Measurements from ENCODE around the gene ZBTB12. TPM values are rescaled to one million over a fixed set of nuclear protein-coding genes. Genes with fewer than 3 reads are reported as not detected.

ZBTB12 gene
- total and polyA plus RNA-seq, 2 donors from 2014 or later = 2.5 to 3.4 TPM

- DNase-seq = no peak
- Histone ChIP-seq H3K4me3 (ENCODE audit: low read length in 3 of 3) (no peak overlapping the region), H3K27me3 (ENCODE audit: control insufficient read depth, insufficient read depth, low read length) (no peaks in the 10 kb centered on the region), H3K9me3 (ENCODE audit: control insufficient read depth in 2 of 3, insufficient read depth in 1 of 3, low read length in 3 of 3) (no peaks in the 10 kb centered on the region), H3K36me3 (ENCODE audit: control insufficient read depth in 2 of 3, insufficient read depth in 3 of 3, low read length in 3 of 3) (peaks cover 0 to 5% (median 1%) of the 10 kb centered on the region in 3 donors), H3K27ac (ENCODE audit: low read depth in 2 of 2, low read length in 2 of 2) (no peak overlapping the region), H3K9ac (ENCODE audit: low read length in 3 of 3) (no peak overlapping the region), H3K4me1 (ENCODE audit: control insufficient read depth in 2 of 3, insufficient read depth in 2 of 3, low read depth in 1 of 3, low read length in 3 of 3) (peaks cover 0 to 6% (median 0%) of the 10 kb centered on the region in 3 donors)
- FAIRE-seq = no peak
- TF ChIP-seq, protein P1, sequence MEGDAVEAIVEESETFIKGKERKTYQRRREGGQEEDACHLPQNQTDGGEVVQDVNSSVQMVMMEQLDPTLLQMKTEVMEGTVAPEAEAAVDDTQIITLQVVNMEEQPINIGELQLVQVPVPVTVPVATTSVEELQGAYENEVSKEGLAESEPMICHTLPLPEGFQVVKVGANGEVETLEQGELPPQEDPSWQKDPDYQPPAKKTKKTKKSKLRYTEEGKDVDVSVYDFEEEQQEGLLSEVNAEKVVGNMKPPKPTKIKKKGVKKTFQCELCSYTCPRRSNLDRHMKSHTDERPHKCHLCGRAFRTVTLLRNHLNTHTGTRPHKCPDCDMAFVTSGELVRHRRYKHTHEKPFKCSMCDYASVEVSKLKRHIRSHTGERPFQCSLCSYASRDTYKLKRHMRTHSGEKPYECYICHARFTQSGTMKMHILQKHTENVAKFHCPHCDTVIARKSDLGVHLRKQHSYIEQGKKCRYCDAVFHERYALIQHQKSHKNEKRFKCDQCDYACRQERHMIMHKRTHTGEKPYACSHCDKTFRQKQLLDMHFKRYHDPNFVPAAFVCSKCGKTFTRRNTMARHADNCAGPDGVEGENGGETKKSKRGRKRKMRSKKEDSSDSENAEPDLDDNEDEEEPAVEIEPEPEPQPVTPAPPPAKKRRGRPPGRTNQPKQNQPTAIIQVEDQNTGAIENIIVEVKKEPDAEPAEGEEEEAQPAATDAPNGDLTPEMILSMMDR (IDR thresholded peaks at IDR 0.05; ENCODE audit: borderline replicate concordance, extremely low read depth, insufficient read depth) = no peak
- intact Hi-C loops (cut with DNase I) = no loop called here
These were observed 45.3 kb upstream of the ZBTB12 start for GRCh38 chr6:31947070-31947675.

DNA sequence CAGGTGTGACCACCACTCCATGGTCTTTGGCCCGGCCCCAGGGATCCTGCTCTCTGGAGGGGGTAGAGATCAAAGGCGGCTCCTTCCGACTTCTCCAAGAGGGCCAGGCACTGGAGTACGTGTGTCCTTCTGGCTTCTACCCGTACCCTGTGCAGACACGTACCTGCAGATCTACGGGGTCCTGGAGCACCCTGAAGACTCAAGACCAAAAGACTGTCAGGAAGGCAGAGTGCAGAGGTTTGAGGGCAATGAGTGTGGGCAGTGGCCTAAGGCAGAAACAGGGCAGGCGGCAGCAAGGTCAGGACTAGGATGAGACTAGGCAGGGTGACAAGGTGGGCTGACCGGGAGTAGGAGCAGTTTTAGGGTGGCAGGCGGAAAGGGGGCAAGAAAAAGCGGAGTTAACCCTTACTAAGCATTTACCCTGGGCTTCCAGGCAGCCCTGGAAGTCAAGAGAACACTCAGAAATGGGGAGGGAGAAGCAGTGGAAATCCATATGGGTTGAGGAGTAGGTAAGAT lies 44.5 kb upstream of the ZBTB12 start:
- H3K9me3 ChIP-seq (ENCODE audit: control insufficient read depth in 2 of 3, insufficient read depth in 1 of 3, low read length in 3 of 3) = no peaks in the 10 kb centered on the region
- peaks cover 0 to 6% (median 0%) of the 10 kb centered on the region in 3 donors for H3K4me1 ChIP-seq (ENCODE audit: control insufficient read depth in 2 of 3, insufficient read depth in 2 of 3, low read depth in 1 of 3, low read length in 3 of 3)
- peak overlapping the region; percentile 69 to 78 for H3K27ac ChIP-seq (ENCODE audit: low read depth in 2 of 2, low read length in 2 of 2)
- H3K4me3 ChIP-seq (ENCODE audit: low read length in 3 of 3) = peak overlapping the region in 2 of 3 donors; percentile 29 to 47
- DNase-seq = no peak
- intact Hi-C loops (cut with DNase I) = no loop called here
- no peak for FAIRE-seq
- TF ChIP-seq, protein P1 (IDR thresholded peaks at IDR 0.05; ENCODE audit: borderline replicate concordance, extremely low read depth, insufficient read depth) = no peak
- H3K36me3 ChIP-seq (ENCODE audit: control insufficient read depth in 2 of 3, insufficient read depth in 3 of 3, low read length in 3 of 3) = peaks cover 0 to 3% (median 0%) of the 10 kb centered on the region in 3 donors
- peak overlapping the region in 1 of 3 donors; percentile 53 for H3K9ac ChIP-seq (ENCODE audit: low read length in 3 of 3)
- no peaks in the 10 kb centered on the region for H3K27me3 ChIP-seq (ENCODE audit: control insufficient read depth, insufficient read depth, low read length)

DNA sequence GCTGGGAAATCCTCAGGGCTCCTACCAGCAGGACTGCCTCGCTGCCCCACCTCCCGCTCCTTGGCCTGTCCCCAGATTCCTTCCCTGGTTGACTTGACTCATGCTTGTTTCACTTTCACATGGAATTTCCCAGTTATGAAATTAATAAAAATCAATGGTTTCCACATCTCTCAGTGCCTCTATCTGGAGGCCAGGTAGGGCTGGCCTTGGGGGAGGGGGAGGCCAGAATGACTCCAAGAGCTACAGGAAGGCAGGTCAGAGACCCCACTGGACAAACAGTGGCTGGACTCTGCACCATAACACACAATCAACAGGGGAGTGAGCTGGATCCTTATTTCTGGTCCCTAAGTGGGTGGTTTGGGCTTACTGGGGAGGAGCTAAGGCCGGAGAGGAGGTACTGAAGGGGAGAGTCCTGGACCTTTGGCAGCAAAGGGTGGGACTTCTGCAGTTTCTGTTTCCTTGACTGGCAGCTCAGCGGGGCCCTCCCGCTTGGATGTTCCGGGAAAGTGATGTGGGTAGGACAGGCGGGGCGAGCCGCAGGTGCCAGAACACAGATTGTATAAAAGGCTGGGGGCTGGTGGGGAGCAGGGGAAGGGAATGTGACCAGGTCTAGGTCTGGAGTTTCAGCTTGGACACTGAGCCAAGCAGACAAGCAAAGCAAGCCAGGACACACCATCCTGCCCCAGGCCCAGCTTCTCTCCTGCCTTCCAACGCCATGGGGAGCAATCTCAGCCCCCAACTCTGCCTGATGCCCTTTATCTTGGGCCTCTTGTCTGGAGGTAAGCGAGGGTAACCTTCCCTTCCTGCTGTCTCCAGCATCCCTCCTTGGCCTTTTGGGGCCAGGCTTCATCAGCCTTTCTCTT lies 43.9 kb upstream of the ZBTB12 start, which contains the start of gene CFB:
CFB (plus strand) TSS at position 589 of the 863 bp plus-strand sequence; CDS start at position 716, 127 bp downstream.
- Histone ChIP-seq H3K9me3 (ENCODE audit: control insufficient read depth in 2 of 3, insufficient read depth in 1 of 3, low read length in 3 of 3) (no peaks in the 10 kb centered on the region), H3K4me1 (ENCODE audit: control insufficient read depth in 2 of 3, insufficient read depth in 2 of 3, low read depth in 1 of 3, low read length in 3 of 3) (peaks cover 0 to 6% (median 0%) of the 10 kb centered on the region in 3 donors), H3K27ac (ENCODE audit: low read depth in 2 of 2, low read length in 2 of 2) (peak within 1 kb of the TSS; percentile 69 to 78), H3K9ac (ENCODE audit: low read length in 3 of 3) (peak within 1 kb of the TSS in 1 of 3 donors; percentile 53), H3K27me3 (ENCODE audit: control insufficient read depth, insufficient read depth, low read length) (no peaks in the 10 kb centered on the region), H3K36me3 (ENCODE audit: control insufficient read depth in 2 of 3, insufficient read depth in 3 of 3, low read length in 3 of 3) (no peaks in the 10 kb centered on the region), H3K4me3 (ENCODE audit: low read length in 3 of 3) (peak within 1 kb of the TSS in 2 of 3 donors; percentile 29 to 47)
- FAIRE-seq (no peak), DNase-seq (peak in 4 of 5 donors; percentile 10 to 94 (median 38))
- intact Hi-C loops (cut with DNase I) = no loop called here
- TF ChIP-seq, protein P1 (IDR thresholded peaks at IDR 0.05; ENCODE audit: borderline replicate concordance, extremely low read depth, insufficient read depth) = no peak
